MM.1S (cell line): Measurements from ENCODE around the gene ST6GALNAC4.

Experiments
- CTCF ChIP-seq: fragments of 300-600 bp; sonication (generic); IDR thresholded peaks from 2 replicates; pipeline ENCODE4 v1.5.1; 2016; ENCODE audit warnings: antibody characterized with exemption, low read length, mixed read lengths
- EZH2 ChIP-seq: fragments of 300-600 bp; sonication (generic); optimal IDR thresholded peaks from 2 replicates; pipeline ENCODE3; 2017; ENCODE audit warnings: low read depth, mild to moderate bottlenecking, antibody characterized with exemption, low read length, mixed read lengths
- EZH2phosphoT487 ChIP-seq: fragments of 300-600 bp; sonication (generic); IDR thresholded peaks from 2 replicates; pipeline ENCODE4 v1.6.1; 2018; ENCODE audit warnings: antibody characterized with exemption, low read length

- TF ChIP-seq CTCF (no peak), EZH2phosphoT487 (no peak), EZH2 (no peak)
Measured at GRCh38 chr9:127945338-127945737, 28.5 kb upstream of the ST6GALNAC4 start.
